Colonic mucosa (tissue), 4 donors: Measurements from ENCODE around the gene KCP. TPM values are rescaled to one million over a fixed set of nuclear protein-coding genes. Genes with fewer than 3 reads are reported as not detected.

Source experiments
- DNase-seq: peaks from one replicate; pipeline ENCODE4 v3.0.0-alpha.2; 2020
- H3K27ac ChIP-seq: fragments of 200-600 bp; one replicate; pipeline ENCODE4 v1.8.0; 2021
- H3K27me3 ChIP-seq: fragments of 200-600 bp; one replicate; pipeline ENCODE4 v1.8.0; 2021
- H3K36me3 ChIP-seq: fragments of 200-600 bp; one replicate; pipeline ENCODE4 v1.8.0; 2021
- H3K4me1 ChIP-seq: fragments of 200-600 bp; one replicate; pipeline ENCODE4 v1.8.0; 2021; ENCODE audit warnings: mild to moderate bottlenecking
- H3K4me3 ChIP-seq: fragments of 200-600 bp; one replicate; pipeline ENCODE4 v1.8.0; 2021
- H3K9ac ChIP-seq, 2 donors: one replicate each; pipeline ENCODE4 v1.7.0; 2013; ENCODE audit warnings: control low read depth in 2 of 2, low read depth in 2 of 2, low read length in 2 of 2
- H3K9me3 ChIP-seq: fragments of 200-600 bp; one replicate; pipeline ENCODE4 v1.8.0; 2021
- intact Hi-C: fragments of 100-400 bp; cut with DNase I; formaldehyde crosslinking; loops from one replicate; pipeline ENCODE4 v1.14.1; 2022
- total RNA-seq, 2 donors: library from RNA; stranded (reverse); fragmentation: NEBNext Ultra II Directional in 1 of 2; extraction: Animal tissue kit (Norgen Biotek cat#: 25700) in 1 of 2; gene quantifications; one replicate each; pipeline ENCODE4 v1.2.1, GENCODE V29; 2021
- TF ChIP-seq, protein P1 (sequence below): fragments of 200-600 bp; IDR thresholded peaks from one replicate; pipeline ENCODE4 v1.8.0; 2022; ENCODE audit warnings: antibody characterized with exemption, mild to moderate bottlenecking
- donor health status: healthy.
- donor health status: DM: no; HTN: no; CAD: no.
- donor health status: DM: no; HTN: no; CAD: no.

The KCP gene
- total RNA-seq, 2 donors from 2014 or later: 0.64 to 1.1 TPM

DNA sequence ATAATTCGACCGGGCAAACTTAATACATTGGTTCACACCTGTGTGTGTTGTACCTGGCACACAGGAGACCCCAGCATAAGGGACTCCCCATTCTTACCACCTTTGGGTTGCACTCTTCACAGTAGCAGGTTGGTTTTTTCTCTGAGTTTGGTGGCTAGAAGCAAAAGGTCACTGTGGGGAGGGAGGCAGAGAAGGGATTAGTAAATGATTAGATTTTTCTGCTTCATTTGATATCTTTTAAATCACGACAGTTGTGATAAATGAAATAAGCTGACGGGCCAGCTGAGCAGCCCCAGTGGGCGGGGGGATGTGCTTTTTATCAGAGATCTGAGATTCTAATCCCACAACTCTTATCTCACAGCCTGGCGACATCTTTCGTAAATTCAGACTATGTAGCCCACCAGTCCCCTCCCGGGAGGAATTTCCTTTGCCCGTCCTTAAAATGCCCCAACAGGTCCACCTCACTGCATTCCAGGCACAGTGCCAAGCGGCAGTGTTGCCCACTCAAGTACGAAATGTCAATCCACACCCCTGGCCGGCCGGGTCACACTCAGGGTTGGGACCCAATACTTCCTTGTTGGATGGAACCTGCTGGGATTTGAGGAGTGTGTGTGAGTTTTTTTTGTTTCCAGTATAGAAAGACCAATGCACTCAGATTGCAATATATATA lies 10.5 kb upstream of the KCP start:
- intact Hi-C loops: no loop called here
- DNase-seq: no peak
- H3K9ac ChIP-seq: no peak overlapping the region

GRCh38 chr7:128919881-128920799 lies 9.6 kb upstream of the KCP start:
- intact Hi-C loops: no loop called here
- no peaks in the 10 kb centered on the region for H3K9me3 ChIP-seq
- H3K36me3 ChIP-seq: no peaks in the 10 kb centered on the region
- H3K4me1 ChIP-seq: no peaks in the 10 kb centered on the region
- H3K9ac ChIP-seq: no peak overlapping the region
- H3K4me3 ChIP-seq: no peak overlapping the region
- H3K27ac ChIP-seq: no peak overlapping the region
- TF ChIP-seq, protein P1, sequence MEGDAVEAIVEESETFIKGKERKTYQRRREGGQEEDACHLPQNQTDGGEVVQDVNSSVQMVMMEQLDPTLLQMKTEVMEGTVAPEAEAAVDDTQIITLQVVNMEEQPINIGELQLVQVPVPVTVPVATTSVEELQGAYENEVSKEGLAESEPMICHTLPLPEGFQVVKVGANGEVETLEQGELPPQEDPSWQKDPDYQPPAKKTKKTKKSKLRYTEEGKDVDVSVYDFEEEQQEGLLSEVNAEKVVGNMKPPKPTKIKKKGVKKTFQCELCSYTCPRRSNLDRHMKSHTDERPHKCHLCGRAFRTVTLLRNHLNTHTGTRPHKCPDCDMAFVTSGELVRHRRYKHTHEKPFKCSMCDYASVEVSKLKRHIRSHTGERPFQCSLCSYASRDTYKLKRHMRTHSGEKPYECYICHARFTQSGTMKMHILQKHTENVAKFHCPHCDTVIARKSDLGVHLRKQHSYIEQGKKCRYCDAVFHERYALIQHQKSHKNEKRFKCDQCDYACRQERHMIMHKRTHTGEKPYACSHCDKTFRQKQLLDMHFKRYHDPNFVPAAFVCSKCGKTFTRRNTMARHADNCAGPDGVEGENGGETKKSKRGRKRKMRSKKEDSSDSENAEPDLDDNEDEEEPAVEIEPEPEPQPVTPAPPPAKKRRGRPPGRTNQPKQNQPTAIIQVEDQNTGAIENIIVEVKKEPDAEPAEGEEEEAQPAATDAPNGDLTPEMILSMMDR: no peak
- peaks cover 9% of the 10 kb centered on the region for H3K27me3 ChIP-seq
- no peak for DNase-seq

More for the DNA sequence above, 10.5 kb upstream of the KCP start:
- TF ChIP-seq, protein P1: no peak
- H3K4me3 ChIP-seq: no peak overlapping the region
- no peak overlapping the region for H3K27ac ChIP-seq
- H3K36me3 ChIP-seq: no peaks in the 10 kb centered on the region
- no peaks in the 10 kb centered on the region for H3K4me1 ChIP-seq
- no peaks in the 10 kb centered on the region for H3K9me3 ChIP-seq
- peaks cover 3% of the 10 kb centered on the region for H3K27me3 ChIP-seq

GRCh38 chr7:128919241-128919640 lies 8.7 kb upstream of the KCP start:
- H3K9me3 ChIP-seq: no peaks in the 10 kb centered on the region
- H3K27me3 ChIP-seq: peaks cover 14% of the 10 kb centered on the region
- no peaks in the 10 kb centered on the region for H3K4me1 ChIP-seq
- no peak for DNase-seq
- TF ChIP-seq, protein P1: no peak
- no peak overlapping the region for H3K27ac ChIP-seq
- intact Hi-C loops: no loop called here
- no peak overlapping the region for H3K4me3 ChIP-seq
- no peaks in the 10 kb centered on the region for H3K36me3 ChIP-seq
- no peak overlapping the region for H3K9ac ChIP-seq

GRCh38 chr7:128918016-128918665 lies 7.6 kb upstream of the KCP start:
- Histone ChIP-seq H3K27me3 (peaks cover 14% of the 10 kb centered on the region), H3K27ac (no peak overlapping the region), H3K9ac (no peak overlapping the region), H3K9me3 (no peaks in the 10 kb centered on the region), H3K4me1 (no peaks in the 10 kb centered on the region), H3K36me3 (no peaks in the 10 kb centered on the region), H3K4me3 (no peak overlapping the region)
- intact Hi-C loops: no loop called here
- TF ChIP-seq, protein P1: no peak
- no peak for DNase-seq

DNA sequence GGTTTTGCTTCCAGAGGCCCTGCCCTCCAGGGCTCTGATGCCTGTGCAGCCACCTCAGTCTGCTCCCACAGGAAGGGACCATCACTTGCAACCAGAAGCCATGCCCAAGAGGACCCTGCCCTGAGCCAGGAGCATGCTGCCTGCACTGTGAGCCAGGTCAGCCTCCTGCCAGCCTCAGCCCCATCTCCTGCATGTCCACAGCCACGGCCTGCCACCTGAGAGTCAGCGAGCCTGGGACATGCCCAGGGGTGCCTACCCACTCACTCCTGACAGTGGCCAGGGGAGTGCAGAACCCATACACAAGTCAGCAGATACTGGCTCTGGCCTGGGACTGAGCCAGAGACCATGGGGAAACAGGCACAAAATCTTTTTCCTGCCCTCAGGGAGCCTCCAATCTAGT lies 6.6 kb upstream of the KCP start:
- no peak for DNase-seq
- intact Hi-C loops: no loop called here
- H3K36me3 ChIP-seq: no peaks in the 10 kb centered on the region

More for the DNA sequence above, 6.6 kb upstream of the KCP start:
- TF ChIP-seq, protein P1: no peak
- Histone ChIP-seq H3K4me1 (no peaks in the 10 kb centered on the region), H3K27ac (no peak overlapping the region), H3K4me3 (no peak overlapping the region), H3K27me3 (peaks cover 14% of the 10 kb centered on the region), H3K9me3 (no peaks in the 10 kb centered on the region), H3K9ac (no peak overlapping the region)
